Neuronal stem cell (in vitro differentiated cells): Measurements from ENCODE around the gene CRYGA.
A peak's percentile ranks its signal among the peaks of the same experiment; 100 is the strongest.

ENCODE experiments used
- DNase-seq: peaks from one replicate; pipeline ENCODE4 v3.0.0-alpha.2; 2013; ENCODE audit warnings: low spot score
- H2AFZ ChIP-seq: one replicate; pipeline ENCODE4 v1.6.1; 2013; ENCODE audit warnings: mild to moderate bottlenecking, low read length, inconsistent platforms
- H2AK5ac ChIP-seq: 2 replicates; pipeline ENCODE4 v1.6.1; 2013; ENCODE audit warnings: low read depth, mild to moderate bottlenecking, inconsistent platforms, low read length, moderate library complexity, mixed read lengths
- H2BK120ac ChIP-seq: 2 replicates; pipeline ENCODE4 v1.6.1; 2013; ENCODE audit warnings: low read depth, mild to moderate bottlenecking, inconsistent platforms, low read length, moderate library complexity, mixed read lengths
- H2BK12ac ChIP-seq: one replicate; pipeline ENCODE4 v1.6.1; 2013; ENCODE audit warnings: low read length, inconsistent platforms
- H2BK15ac ChIP-seq: 2 replicates; pipeline ENCODE4 v1.6.1; 2013; ENCODE audit warnings: mild to moderate bottlenecking, low read length, inconsistent platforms, mixed read lengths
- H2BK5ac ChIP-seq: one replicate; pipeline ENCODE4 v1.6.1; 2013; ENCODE audit warnings: inconsistent platforms, mild to moderate bottlenecking, low read length, moderate library complexity
- H3K14ac ChIP-seq: one replicate; pipeline ENCODE4 v1.6.1; 2013; ENCODE audit warnings: low read length, inconsistent platforms
- H3K18ac ChIP-seq: 2 replicates; pipeline ENCODE4 v1.6.1; 2013; ENCODE audit warnings: low read length, inconsistent platforms
- H3K23ac ChIP-seq: 2 replicates; pipeline ENCODE4 v1.6.1; 2013; ENCODE audit warnings: low read depth, mild to moderate bottlenecking, mixed read lengths, low read length, inconsistent platforms; ENCODE audit not compliant: poor library complexity
- H3K27ac ChIP-seq: replicated peaks from 3 replicates; pipeline ENCODE4 v1.5.1; 2013; ENCODE audit warnings: low read length, inconsistent platforms
- H3K27me3 ChIP-seq, 3 experiments: 2 replicates each; pipeline ENCODE4 v1.6.1; 2013; ENCODE audit warnings: low read length in 3 of 3, mild to moderate bottlenecking in 2 of 3, inconsistent platforms in 1 of 3, low read depth in 1 of 3, mixed read lengths in 1 of 3, moderate library complexity in 1 of 3; ENCODE audit not compliant: control insufficient read depth in 3 of 3, insufficient read depth in 3 of 3
- H3K36me3 ChIP-seq, 2 donors: replicated peaks in 1 of 2; 2 replicates each; pipeline ENCODE4 v1.6.1; 2013; ENCODE audit warnings: low read length in 2 of 2; ENCODE audit not compliant: control insufficient read depth in 2 of 2, insufficient read depth in 2 of 2
- H3K4ac ChIP-seq: 2 replicates; pipeline ENCODE4 v1.6.1; 2013; ENCODE audit warnings: inconsistent platforms, mild to moderate bottlenecking, low read length, moderate library complexity
- H3K4me1 ChIP-seq, 2 donors: 1 replicate in 1 of 2; 2 replicates in 1 of 2; pipeline ENCODE4 v1.6.1; 2013; ENCODE audit warnings: low read length in 2 of 2, low read depth in 1 of 2; ENCODE audit not compliant: control insufficient read depth in 2 of 2, insufficient read depth in 1 of 2
- H3K4me2 ChIP-seq: one replicate; pipeline ENCODE4 v1.6.1; 2013; ENCODE audit warnings: mild to moderate bottlenecking, low read length, inconsistent platforms; ENCODE audit not compliant: insufficient read depth, poor library complexity, severe bottlenecking
- H3K4me3 ChIP-seq, 2 donors: 2 replicates each; pipeline ENCODE4 v1.5.1; 2013; ENCODE audit warnings: low read length in 2 of 2, mild to moderate bottlenecking in 2 of 2, inconsistent platforms in 1 of 2, moderate library complexity in 1 of 2
- H3K79me1 ChIP-seq: one replicate; pipeline ENCODE4 v1.6.1; 2013; ENCODE audit warnings: low read depth, mild to moderate bottlenecking, inconsistent platforms, low read length, moderate library complexity
- H3K9ac ChIP-seq: one replicate; pipeline ENCODE4 v1.6.1; 2013; ENCODE audit warnings: mild to moderate bottlenecking, low read depth, low read length, inconsistent platforms; ENCODE audit not compliant: poor library complexity
- H3K9me3 ChIP-seq, 2 donors: replicated peaks in 1 of 2; 2 replicates each; pipeline versions ENCODE3 to v1.6.1; 2013; ENCODE audit warnings: low read length in 2 of 2, mild to moderate bottlenecking in 2 of 2, inconsistent platforms in 1 of 2, low read depth in 1 of 2, mixed read lengths in 1 of 2, moderate library complexity in 1 of 2; ENCODE audit not compliant: control insufficient read depth in 2 of 2, insufficient read depth in 1 of 2
- H4K8ac ChIP-seq: one replicate; pipeline ENCODE4 v1.6.1; 2013; ENCODE audit warnings: low read depth, mild to moderate bottlenecking, inconsistent platforms, low read length, moderate library complexity
- H4K91ac ChIP-seq: one replicate; pipeline ENCODE4 v1.6.1; 2013; ENCODE audit warnings: low read length, low read depth, mild to moderate bottlenecking, inconsistent platforms; ENCODE audit not compliant: poor library complexity
- WGBS, 2 donors: extraction: QIAGEN DNeasy Blood & Tissue Kit; methylation state at CpG; one replicate each; pipeline ENCODE4 v1.1.7; 2013; ENCODE audit warnings: missing lambda C conversion rate in 2 of 2, mixed read lengths in 1 of 2; ENCODE audit not compliant: insufficient read length in 2 of 2, insufficient replicate concordance in 1 of 2; ENCODE audit errors: extremely low coverage in 2 of 2; 5-methylcytosine and 5-hydroxymethylcytosine counted together

CRYGA gene

GRCh38 chr2:208189069-208189809 is 25.9 kb upstream of the CRYGA start:
- Histone ChIP-seq H2BK120ac (no peak overlapping the region), H2AK5ac (no peak overlapping the region), H4K8ac (no peak overlapping the region), H3K27ac (peak overlapping the region; percentile 84), H3K9ac (no peak overlapping the region), H2BK5ac (no peak overlapping the region), H3K23ac (no peak overlapping the region), H3K4me3 (peak overlapping the region in 1 of 2 donors; percentile 37), H3K27me3 (no peaks in the 10 kb centered on the region), H2BK15ac (no peak overlapping the region), H2BK12ac (no peak overlapping the region), H3K79me1 (no peaks in the 10 kb centered on the region), H3K9me3 (no peaks in the 10 kb centered on the region), H3K4me2 (peak overlapping the region; percentile 34), H2AFZ (peak overlapping the region; percentile 69), H4K91ac (no peak overlapping the region), H3K4me1 (peaks cover 17 to 53% of the 10 kb centered on the region in 2 donors), H3K4ac (no peak overlapping the region), H3K14ac (no peak overlapping the region), H3K18ac (no peak overlapping the region), H3K36me3 (no peaks in the 10 kb centered on the region)
- DNase-seq, result peak; percentile 47
- no CpG with 5 or more reads among the region's 5 CpGs for WGBS, 2 donors

GRCh38 chr2:208186893-208187292 is 23.5 kb upstream of the CRYGA start:
- no peaks in the 10 kb centered on the region for H3K9me3 ChIP-seq
- H3K4ac ChIP-seq, result no peak overlapping the region
- peaks cover 16 to 44% of the 10 kb centered on the region in 2 donors for H3K4me1 ChIP-seq
- no peak overlapping the region for H2BK15ac ChIP-seq
- H4K8ac ChIP-seq, result no peak overlapping the region
- no peak overlapping the region for H2BK5ac ChIP-seq
- no peak overlapping the region for H3K14ac ChIP-seq
- no peak overlapping the region for H2BK12ac ChIP-seq
- no peak overlapping the region for H3K27ac ChIP-seq
- no peak for DNase-seq
- H4K91ac ChIP-seq, result no peak overlapping the region
- no peak overlapping the region for H3K4me3 ChIP-seq
- no CpG with 5 or more reads among the region's 2 CpGs for WGBS, 2 donors
- peak overlapping the region; percentile 36 for H2AFZ ChIP-seq
- no peak overlapping the region for H2AK5ac ChIP-seq
- no peak overlapping the region for H3K18ac ChIP-seq
- H3K4me2 ChIP-seq, result no peak overlapping the region
- H3K27me3 ChIP-seq, result no peaks in the 10 kb centered on the region
- no peak overlapping the region for H3K23ac ChIP-seq
- no peak overlapping the region for H2BK120ac ChIP-seq
- H3K36me3 ChIP-seq, result no peaks in the 10 kb centered on the region
- no peaks in the 10 kb centered on the region for H3K79me1 ChIP-seq
- H3K9ac ChIP-seq, result no peak overlapping the region

- Histone ChIP-seq H3K4ac (no peak overlapping the region), H2AK5ac (no peak overlapping the region), H3K4me2 (no peak overlapping the region), H3K36me3 (no peaks in the 10 kb centered on the region), H3K9me3 (no peaks in the 10 kb centered on the region), H3K27me3 (no peaks in the 10 kb centered on the region), H3K9ac (no peak overlapping the region), H4K91ac (no peak overlapping the region), H3K14ac (no peak overlapping the region), H2BK12ac (no peak overlapping the region), H3K27ac (no peak overlapping the region), H2BK120ac (no peak overlapping the region), H2AFZ (peak overlapping the region; percentile 36), H3K23ac (no peak overlapping the region), H2BK5ac (no peak overlapping the region), H3K4me1 (peaks cover 16 to 44% of the 10 kb centered on the region in 2 donors), H3K18ac (no peak overlapping the region), H3K79me1 (no peaks in the 10 kb centered on the region), H4K8ac (no peak overlapping the region), H2BK15ac (no peak overlapping the region), H3K4me3 (no peak overlapping the region)
- WGBS, 2 donors, result no CpG with 5 or more reads among the region's 5 CpGs
- DNase-seq, result no peak
Measured at GRCh38 chr2:208186465-208186864, 23.1 kb upstream of the CRYGA start.

- H3K27me3 ChIP-seq, result no peaks in the 10 kb centered on the region
- peak overlapping the region; percentile 78 for H2AFZ ChIP-seq
- H3K14ac ChIP-seq, result no peak overlapping the region
- peak overlapping the region; percentile 43 for H3K4me2 ChIP-seq
- DNase-seq, result no peak
- WGBS, 2 donors, result no CpG with 5 or more reads among the region's 12 CpGs
- H2BK5ac ChIP-seq, result no peak overlapping the region
- no peak overlapping the region for H3K4ac ChIP-seq
- no peaks in the 10 kb centered on the region for H3K36me3 ChIP-seq
- H3K27ac ChIP-seq, result no peak overlapping the region
- no peak overlapping the region for H4K91ac ChIP-seq
- no peak overlapping the region for H2BK12ac ChIP-seq
- H3K79me1 ChIP-seq, result no peaks in the 10 kb centered on the region
- peaks cover 10 to 35% of the 10 kb centered on the region in 2 donors for H3K4me1 ChIP-seq
- H2AK5ac ChIP-seq, result no peak overlapping the region
- no peak overlapping the region for H3K9ac ChIP-seq
- no peaks in the 10 kb centered on the region for H3K9me3 ChIP-seq
- H2BK120ac ChIP-seq, result no peak overlapping the region
- H3K23ac ChIP-seq, result no peak overlapping the region
- no peak overlapping the region for H3K18ac ChIP-seq
- no peak overlapping the region for H4K8ac ChIP-seq
- H2BK15ac ChIP-seq, result no peak overlapping the region
- H3K4me3 ChIP-seq, result no peak overlapping the region
Measured at GRCh38 chr2:208183972-208184705, 20.8 kb upstream of the CRYGA start.
